ENCODE data around the gene MZT1.

DNA sequence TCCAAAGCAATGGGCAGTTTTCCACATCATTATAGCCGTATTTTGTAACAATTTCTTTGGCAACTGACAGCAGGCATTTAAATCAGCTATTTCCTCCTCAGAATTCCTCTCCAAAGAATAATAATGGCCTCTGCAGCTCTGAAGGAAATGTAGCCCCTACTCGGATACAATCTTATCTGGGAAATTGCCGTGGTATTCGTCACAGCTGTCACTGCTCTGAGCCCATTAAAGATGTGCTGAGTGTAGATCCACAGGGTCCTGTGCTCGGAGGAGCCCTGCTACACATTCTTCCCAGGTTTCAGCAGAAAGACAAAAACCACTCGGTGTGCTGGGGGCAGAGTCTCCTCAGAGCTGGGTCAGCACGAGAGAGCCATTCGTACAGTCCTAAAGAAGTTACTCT is 33.1 kb downstream of the MZT1 start:
- TF ChIP-seq, protein P1, sequence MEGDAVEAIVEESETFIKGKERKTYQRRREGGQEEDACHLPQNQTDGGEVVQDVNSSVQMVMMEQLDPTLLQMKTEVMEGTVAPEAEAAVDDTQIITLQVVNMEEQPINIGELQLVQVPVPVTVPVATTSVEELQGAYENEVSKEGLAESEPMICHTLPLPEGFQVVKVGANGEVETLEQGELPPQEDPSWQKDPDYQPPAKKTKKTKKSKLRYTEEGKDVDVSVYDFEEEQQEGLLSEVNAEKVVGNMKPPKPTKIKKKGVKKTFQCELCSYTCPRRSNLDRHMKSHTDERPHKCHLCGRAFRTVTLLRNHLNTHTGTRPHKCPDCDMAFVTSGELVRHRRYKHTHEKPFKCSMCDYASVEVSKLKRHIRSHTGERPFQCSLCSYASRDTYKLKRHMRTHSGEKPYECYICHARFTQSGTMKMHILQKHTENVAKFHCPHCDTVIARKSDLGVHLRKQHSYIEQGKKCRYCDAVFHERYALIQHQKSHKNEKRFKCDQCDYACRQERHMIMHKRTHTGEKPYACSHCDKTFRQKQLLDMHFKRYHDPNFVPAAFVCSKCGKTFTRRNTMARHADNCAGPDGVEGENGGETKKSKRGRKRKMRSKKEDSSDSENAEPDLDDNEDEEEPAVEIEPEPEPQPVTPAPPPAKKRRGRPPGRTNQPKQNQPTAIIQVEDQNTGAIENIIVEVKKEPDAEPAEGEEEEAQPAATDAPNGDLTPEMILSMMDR (IDR thresholded peaks at IDR 0.05) = no peak
- no peak for TF ChIP-seq ZFX (IDR thresholded peaks at IDR 0.05; ENCODE audit: borderline replicate concordance)
